Fibroblast of lung (primary cell): ENCODE data around the gene MYO18A.

Experiments used
- CTCF ChIP-seq, 2 donors: IDR thresholded peaks in 1 of 2; conservative IDR thresholded peaks in 1 of 2; 1 replicate in 1 of 2; 2 replicates in 1 of 2; pipeline ENCODE4 v1.5.1; 2011 to 2012; ENCODE audit warnings: low read length in 2 of 2, control low read depth in 1 of 2, inconsistent platforms in 1 of 2, low read depth in 1 of 2, mild to moderate bottlenecking in 1 of 2
- EZH2 ChIP-seq: IDR thresholded peaks from 2 replicates; pipeline ENCODE4 v1.5.1; 2012; ENCODE audit warnings: low read length, control low read depth, mild to moderate bottlenecking; ENCODE audit errors: missing control alignments

DNA sequence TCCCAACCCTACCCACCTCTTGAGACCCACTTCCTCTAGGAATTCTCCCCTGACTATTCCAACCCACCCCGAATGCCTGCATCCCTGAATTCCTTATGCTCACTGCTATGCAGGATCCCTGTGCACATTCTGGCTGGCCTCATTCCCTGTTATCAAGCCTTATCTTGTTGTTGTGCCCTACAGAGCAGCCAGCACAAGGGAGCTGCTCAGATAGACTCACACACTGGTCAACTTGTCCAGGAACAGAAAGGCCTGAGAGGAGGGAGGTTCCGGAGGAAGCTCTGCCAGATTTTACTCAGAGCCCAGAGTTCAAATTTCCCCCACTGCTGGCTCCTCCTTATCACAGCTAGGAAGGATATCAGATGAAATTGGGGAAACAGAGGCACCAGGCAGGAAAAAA lies 24.8 kb upstream of the MYO18A start:
- no peak for TF ChIP-seq CTCF (conservative IDR thresholded peaks at IDR 0.05 in 1 of 2, IDR thresholded peaks at IDR 0.05 in 1 of 2; ENCODE audit: low read depth in 1 of 2, low read length in 2 of 2)
- no peak for TF ChIP-seq EZH2
